UCSD-AML1 (cell line): Measurements from ENCODE around the gene TOMM70.
"Not testable (repeated sequence)": the region's sequence is repeated elsewhere in the genome, so short reads cannot be mapped to it uniquely, and the experiment has no call there.

ENCODE experiments used
- DNase-seq: peaks from one replicate; lab custom pipeline; 2025; ENCODE audit not compliant: unreplicated experiment; lab: John Stamatoyannopoulos, UW

TOMM70 gene

DNA sequence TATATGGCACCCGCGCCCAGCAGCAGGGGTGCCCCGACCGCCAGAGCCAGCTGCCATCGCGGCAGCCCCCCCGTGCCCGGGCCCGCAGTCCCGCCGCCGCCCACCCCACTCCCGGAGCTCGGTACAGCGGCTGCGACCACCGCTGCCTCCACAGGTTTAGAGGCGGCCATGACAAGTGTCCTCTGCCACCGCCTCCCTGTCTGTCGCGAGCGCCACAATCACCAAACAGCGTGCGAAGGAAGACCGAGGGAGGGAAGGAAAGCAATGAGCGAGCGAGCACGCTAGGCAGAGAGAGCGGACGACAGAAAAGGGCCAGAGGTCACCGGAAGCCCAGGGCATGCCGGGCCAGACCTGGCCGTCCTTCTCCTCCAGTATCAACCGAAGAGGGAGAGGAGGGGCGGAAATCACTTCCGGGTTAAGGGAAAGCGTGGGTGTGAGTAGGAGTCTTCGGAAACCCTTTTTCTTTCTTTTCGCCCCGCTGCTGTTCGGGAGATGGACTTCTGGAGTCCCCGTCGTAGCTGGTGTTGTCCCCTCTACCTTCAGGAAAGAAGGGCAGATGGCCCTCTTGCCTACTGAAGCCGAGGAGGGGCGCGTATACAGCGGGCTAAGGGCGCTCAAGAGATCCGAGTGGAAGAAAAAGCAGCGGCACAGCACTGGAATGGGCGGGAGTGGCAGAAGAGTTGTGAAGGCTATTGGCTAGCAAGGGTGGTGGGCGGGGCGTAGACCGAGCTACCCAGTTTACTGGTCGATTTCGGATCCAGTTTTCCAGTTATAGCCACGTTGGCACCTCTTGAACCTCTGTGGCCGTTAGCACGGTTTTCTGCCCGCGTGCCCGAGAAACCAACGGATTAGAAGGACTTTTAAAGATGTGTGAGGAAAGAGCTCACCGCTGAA is at the start of gene TOMM70, which contains the start of gene LNP1:
TSS of gene TOMM70 (minus strand) at position 310 of the 894 bp plus-strand sequence. CDS start at position 170, 140 bp downstream.
TSS of gene LNP1 (plus strand) at position 760 of the 894 bp plus-strand sequence. CDS start 28,191 bp downstream, outside the sequence.
- peak; percentile 94 for DNase-seq

DNA sequence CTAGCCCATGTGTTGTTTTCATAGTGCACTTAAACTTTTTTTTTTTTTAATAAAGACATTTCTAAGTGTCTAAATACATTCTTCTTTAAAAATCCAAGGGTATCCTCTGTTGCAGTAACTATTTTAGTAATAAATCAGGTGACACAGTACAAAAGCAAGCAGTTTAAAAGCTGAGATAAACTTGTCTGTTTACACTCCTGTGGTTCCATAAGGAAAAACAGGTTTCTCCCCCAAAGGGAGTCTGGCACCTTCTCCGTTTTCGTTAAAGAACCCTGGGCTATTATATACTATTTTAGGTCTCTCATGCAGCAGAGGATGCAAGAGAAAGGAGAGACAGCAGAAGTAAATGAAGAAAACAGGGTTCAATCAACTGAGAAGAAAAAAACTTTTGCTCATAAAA is 48.3 kb upstream of the TOMM70 start:
- no peak for DNase-seq

DNA sequence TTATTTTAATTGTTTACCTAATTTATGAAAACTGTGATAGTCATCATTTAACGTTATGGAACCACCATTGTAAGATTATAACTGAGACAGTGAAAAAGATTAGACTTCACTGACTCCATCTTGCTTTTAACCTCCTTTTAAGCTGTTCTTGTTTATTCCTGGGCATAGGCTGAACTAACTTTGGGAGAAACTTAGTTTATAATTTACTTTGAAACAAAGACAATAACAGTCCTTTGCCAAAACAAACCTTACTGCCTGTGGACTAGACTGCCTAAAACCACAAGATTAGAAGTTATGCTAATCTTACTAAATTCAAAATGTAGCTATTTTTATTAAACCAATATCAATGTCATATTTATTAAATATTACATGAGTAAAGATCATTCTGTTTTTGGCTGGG is 47.2 kb upstream of the TOMM70 start:
- no peak for DNase-seq

DNA sequence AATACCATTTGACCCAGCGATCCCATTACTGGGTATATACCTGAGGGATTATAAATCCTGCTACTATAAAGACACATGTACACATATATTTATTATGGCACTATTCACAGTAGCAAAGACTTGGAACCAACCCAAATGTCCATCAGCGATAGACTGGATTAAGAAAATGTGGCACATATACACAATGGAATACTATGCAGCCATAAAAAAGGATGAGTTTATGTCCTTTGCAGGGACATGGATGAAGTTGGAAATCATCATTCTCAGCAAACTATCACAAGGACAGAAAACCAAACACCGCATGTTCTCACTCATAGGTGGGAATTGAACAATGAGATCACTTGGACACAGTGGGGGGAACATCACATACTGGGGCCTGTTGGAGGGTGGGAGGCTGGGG is 46.2 kb upstream of the TOMM70 start:
- DNase-seq = not testable (repeated sequence)

DNA sequence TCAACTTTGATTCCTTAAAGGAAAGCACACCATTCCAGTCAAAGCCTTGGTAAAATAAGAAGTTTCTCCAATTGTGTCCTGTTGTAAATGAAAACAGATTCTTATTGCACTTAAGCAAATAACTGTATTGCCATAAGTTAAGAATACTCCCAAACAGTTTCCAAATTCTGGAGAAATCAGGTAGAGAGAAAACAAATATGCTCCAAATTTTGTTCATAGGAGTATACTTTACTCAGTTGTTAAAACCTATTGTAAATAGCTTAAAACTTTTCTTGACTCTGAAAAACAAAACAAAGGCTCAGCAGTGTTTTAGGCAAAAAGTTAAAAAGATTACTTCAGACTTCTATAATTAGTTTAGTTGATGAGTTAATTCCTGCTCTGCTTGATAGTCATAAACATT is 42.8 kb upstream of the TOMM70 start:
- DNase-seq = no peak

DNA sequence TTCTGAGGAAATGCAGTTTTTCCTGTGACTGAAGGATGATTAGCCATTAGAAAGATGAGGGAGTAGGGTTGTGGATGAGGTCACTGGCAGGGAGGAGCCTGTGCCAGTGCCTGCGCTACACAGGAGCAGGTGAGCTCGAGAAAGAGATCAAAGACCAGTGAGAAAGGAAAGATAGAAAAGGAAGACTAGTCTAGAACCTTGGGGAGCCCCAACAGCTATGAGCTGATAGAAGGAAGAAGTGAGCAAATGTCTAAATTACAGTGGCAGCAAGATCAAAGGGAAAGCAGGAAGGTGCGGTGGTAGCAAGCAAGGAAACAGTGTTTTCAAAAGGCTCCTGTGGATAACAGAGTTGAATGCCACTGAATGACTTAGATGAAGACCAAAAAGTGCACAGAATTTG is 40.0 kb upstream of the TOMM70 start:
- DNase-seq = no peak

DNA sequence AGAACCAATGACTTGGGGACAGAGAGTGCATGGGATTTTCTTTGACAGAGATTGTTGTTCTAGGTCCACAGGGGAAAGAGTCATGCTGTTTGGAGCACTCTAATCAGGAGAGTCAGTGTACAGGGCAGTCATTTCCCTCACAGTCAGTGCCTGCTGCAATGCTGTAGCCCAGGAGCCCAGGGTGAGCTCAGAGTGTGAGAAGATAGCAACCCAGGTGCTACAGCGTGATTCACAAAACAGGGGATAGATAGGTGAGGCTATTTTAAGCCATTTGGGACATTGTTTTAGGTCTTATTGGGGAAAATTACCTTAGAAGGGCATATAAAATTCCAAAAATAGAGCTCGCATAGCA is 37.7 kb upstream of the TOMM70 start:
- DNase-seq = no peak

DNA sequence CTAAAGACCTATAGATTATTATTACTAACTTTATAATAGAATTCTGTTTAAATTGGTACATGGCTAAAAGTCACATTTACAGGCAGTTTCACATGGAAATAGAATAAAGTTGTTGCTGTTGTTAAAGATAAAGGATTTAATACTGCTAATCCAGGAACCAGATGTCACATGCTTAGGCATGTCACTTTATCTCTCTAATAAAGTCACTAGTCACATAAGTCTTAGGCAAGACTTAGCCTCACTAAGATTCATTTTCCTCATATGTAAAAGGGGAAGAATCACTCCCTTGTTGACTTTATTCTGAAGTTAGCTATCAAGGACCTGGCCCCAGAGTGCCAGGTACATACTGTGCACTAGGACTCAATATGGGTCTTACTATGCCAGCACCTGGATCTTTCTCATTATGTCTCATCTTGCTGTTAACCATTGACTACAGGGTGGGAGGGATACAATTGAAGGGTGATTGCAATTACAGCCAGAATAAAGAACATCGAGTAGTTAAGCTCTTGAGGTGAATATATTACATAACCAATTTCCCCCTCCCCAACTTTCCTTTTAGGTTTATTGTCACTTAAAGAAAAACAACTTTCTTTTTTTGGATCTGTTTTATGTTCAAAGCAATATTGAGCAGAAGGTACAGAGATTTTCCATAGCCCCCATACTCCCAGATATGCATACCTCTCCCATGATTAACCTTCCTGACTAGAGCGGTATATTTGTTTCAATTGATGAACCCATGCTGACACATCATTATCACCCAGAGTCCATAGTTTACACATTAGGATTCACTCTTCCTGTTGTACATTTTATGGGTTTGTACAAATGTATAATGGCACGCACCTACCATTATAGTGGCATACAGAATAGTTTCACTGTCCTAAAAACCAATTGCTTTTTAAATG is 37.1 kb upstream of the TOMM70 start:
- no peak for DNase-seq

DNA sequence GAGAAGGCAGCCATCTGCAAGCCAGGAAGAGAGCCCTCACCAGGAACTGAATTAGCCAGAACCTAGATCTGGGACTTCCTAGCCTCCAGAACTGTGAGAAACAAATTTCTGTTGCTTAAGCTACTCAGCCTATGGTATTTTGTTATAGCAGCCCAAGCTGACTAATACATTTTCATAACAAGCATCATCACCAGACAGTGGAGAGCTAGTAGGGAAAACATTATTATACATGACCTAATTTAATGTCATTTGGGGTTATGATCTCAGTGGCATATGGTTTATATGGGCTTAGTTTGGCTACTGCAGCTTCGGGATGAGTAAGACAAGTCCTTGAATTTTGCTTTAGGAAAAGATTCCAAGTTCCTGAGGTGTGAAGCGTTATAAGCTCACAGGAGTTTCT is 36.1 kb upstream of the TOMM70 start:
- no peak for DNase-seq

DNA sequence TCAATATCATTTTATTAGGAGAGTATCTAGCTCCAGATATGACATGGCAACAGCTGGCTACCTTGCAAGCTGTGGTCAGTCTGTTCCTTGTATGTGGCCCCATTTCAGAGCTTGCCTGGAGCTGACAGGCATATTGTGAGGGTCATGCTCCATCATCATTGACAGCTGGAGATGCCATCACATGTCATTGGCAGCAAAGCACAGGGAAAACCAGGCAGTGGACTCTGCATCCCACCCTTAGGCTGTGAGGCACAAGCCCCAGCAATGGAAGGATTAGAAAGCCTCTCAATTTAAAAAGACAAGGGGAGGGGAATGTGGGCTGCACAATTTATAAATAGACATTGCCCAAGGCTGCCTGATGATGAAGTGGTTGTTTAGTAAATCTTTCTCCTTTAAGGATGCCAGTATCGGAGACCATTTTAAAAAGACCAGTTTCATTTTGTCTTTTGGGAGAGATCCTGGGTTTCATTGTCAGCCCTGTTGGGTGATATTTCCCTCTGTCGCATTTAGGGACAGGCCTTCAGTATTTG is 28.4 kb upstream of the TOMM70 start:
- no peak for DNase-seq

DNA sequence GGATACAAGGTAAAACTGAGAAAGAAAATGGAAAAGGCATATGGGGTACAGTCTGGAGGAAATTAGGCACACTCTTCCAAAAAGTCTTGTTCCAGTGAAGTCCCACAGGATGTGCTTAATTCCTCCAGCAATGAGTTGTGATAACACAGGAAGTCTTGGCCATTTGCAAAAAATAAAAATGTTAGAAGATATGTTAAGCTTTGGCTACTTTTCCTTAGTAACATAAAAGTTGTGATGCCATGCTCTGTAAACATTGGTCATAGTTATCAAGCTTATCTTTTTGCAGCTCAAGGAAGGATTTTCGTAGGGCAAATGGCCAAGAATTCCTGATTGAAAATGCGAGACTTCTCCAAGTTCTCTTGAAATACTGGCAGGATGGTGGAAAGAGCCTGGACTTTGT is 26.8 kb upstream of the TOMM70 start:
- DNase-seq = no peak

DNA sequence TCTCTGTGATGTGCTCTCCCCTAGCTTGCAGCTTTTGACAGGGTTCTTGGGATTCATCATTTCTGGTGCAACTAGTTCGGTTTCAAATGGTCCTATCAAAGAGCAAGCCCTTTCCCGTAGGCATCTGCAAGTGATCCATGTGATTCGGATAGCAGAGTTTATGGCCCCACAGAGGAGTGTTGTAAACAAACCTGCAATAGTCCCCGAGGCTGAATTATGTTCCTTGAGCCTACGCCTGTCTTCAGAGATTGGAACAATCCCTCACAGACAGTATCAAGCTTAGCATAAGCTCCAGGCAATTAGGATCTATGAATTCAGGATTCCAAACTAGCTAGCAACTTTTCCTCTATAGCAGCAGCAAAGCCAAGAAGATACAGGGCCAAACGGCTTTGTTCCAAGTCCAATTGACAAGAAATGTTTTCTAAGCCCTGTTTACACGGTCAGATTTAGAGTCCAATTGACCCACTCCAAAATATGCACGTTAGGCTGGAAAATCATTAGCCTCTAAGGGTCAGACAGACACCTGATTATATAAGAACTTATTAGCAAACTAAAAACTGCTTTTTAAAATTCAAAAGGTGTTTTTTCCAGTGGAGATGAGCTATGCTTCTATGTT is 25.3 kb upstream of the TOMM70 start:
- DNase-seq = no peak

DNA sequence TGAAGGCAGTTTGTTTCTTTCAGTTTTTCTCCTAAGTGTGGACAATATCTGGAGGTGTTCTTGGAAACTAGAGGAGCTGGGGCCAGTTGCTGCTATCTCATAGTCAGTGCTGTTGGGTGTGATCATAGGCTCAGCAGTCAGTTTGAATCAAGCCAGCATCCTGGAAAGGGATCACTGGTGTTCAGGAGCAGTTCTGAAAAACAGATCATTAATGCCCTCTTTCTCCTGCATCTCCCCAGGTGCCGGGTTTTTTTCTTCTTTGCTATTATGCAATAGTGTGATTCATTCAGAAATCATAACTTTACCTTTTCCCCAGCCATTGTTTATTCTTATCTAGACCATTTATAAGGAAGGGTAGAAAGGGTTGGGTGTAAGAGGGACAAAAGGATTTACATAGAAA is 24.4 kb upstream of the TOMM70 start:
- no peak for DNase-seq

DNA sequence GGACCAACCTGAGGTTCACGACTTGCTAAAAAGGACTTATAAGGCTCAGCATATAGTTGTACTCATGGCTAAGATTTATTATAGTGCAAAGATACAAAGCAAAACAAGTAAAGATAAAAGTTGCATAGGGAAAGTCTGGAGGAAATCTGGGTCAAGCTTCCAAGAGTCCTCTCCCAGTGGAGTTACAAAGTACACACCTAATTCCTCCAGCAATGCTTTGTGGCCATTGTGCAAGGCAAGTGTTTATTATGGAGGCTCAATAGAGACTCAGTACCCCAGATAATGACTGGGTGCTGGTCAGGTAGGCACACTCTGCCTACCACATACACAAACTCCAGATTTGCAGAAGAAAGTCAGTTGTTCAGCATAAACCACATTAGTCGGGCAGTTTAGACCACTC is 23.4 kb upstream of the TOMM70 start:
- DNase-seq = no peak

DNA sequence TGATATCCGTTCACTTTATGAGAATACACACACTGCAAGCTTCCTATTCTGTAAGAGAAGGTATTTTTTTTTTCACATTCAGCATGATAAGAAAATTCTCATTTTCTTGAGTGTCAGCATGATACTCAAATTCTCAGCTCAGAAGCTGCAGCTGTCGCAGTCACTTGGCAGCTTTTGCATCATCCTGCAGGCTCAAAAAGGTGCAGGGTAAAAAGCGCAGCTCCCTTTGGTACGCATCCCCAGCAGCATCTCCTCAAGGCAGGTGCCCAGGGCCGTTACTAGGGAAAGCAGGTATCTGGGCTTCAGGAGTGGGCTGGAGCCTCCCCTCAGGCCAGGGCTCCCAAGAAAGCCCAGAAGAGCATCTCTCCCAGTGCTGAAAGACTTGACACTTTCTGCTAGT is 22.7 kb upstream of the TOMM70 start:
- DNase-seq = no peak

DNA sequence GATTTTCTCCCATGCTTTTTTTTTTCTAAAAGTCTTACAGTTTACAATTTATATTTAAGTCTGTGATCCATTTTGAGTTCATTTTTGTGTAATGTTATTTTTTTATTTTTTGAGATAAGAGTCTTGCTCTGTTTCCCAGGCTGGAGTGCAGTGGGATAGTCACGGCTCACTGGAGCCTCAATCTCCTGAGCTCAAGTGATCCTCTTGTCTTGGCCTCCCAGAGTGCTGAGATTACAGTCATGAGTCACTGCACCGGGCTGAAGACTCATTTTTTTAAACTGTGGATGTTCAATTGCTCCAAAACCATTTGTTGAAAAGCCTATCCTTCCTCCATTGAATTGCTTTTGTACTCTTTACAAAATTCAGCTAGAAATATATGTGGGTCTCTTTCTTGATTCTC is 20.0 kb upstream of the TOMM70 start:
- DNase-seq = no peak

DNA sequence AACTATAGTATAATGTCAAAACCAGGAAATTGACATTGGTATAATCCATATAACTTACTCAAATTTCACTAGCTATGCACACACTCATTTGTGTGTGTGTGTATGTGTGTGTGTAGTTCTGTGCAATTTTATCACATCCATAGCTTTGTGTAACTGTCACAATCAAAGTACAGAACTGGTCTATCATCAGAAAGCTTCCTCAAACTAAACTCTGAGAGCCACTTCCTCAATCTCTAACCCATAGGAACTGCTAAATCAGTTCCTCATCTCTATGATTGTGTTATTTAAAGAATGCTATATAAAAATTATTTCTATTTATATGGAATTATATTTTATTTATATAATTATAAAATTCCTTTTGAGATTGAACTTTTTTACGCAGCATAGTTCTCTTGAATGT is 18.5 kb upstream of the TOMM70 start:
- no peak for DNase-seq

DNA sequence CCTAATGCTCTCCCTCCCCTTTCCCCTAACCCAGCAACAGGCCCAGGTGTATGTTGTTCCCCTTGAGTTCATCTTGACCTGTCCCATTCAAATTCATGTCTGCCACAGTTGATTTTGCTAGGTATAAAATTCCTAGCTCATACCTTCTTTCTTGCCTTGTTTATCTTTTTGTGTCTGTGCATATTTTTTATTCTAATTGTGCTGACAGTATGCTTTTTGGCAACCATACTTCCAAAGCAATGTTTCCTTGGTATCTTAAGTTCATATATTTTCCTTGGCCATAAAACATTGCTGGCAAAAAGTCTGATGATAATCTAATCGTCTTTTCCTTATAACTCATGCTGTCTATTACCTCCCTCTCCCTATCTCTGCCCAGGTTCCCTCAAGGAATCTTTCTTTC is 16.0 kb upstream of the TOMM70 start:
- DNase-seq = no peak

DNA sequence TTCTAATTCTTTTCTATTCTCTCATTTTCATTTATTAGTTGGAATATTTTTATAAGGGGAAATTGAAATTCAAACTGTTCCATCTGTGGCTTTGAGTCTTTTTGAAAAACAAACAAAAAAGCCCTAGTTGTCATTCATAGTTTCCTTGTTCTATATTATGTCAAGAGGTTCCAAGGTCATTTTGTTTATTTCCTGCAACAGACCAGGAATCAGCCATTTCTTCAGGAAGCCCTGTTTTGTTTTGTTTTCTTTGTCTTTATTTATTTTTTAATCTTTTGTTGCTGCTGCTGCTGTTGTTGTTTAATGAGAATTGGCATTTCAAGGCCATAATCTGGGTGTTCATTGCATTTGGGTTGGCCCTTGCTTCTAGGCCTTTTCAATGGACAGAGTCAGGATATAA is 15.3 kb upstream of the TOMM70 start:
- DNase-seq = no peak

DNA sequence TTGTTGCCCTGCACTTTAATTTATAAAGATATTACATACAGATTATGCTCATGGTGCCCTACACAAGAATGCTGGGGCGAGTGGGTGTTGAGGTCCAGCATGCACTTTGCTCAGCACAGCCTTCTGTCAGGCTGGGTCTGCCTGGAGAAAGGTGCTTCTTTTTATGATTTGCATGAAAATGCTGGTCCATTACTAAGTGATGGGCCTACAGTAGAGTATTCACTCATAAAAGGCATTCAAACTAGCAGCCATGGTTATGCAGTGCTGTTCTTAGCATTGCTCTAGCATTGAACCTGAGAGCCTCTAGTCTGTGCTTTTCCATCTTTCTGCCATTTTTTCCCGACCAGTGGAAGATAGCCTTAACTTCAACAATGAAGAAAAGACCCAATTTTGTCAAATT is 12.7 kb upstream of the TOMM70 start:
- no peak for DNase-seq

DNA sequence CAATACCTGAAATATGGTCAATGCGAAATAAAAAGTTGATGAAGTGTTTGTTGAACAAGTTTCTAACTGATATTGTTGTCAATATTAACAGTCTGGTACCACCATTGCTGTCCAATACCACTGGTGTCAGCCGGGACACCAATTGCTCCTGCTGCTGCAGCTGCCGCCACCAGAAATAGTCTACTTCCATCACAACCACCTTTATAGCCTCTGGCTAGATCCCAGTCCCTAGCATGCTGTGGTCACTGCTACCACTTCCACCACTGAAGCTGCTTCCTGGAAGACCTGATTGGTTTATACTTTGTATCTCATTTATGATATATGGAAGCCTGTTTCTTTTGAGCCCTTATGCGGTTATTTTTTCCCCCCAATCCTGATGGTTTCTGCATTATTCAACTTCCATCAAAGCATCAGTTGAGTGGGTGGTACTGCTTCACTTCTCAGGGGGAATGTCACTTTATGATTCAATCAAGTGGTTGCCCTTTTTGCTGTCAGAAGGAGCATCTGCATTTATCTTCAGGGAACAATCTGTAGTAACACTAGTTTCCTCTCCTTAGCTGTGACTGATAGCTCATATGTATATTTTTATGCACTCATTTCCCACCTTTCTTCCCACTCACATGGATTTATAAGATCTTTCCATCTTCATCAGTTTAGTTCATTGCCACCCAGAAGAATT is 12.2 kb upstream of the TOMM70 start:
- peak; percentile 10 for DNase-seq
